Measurements from ENCODE around the gene RAPGEF6. TPM values are rescaled to one million over a fixed set of nuclear protein-coding genes. Genes with fewer than 3 reads are reported as not detected.
"Not testable (repeated sequence)": the region's sequence is repeated elsewhere in the genome, so short reads cannot be mapped to it uniquely, and the experiment has no call there.

RAPGEF6 gene, protein sequence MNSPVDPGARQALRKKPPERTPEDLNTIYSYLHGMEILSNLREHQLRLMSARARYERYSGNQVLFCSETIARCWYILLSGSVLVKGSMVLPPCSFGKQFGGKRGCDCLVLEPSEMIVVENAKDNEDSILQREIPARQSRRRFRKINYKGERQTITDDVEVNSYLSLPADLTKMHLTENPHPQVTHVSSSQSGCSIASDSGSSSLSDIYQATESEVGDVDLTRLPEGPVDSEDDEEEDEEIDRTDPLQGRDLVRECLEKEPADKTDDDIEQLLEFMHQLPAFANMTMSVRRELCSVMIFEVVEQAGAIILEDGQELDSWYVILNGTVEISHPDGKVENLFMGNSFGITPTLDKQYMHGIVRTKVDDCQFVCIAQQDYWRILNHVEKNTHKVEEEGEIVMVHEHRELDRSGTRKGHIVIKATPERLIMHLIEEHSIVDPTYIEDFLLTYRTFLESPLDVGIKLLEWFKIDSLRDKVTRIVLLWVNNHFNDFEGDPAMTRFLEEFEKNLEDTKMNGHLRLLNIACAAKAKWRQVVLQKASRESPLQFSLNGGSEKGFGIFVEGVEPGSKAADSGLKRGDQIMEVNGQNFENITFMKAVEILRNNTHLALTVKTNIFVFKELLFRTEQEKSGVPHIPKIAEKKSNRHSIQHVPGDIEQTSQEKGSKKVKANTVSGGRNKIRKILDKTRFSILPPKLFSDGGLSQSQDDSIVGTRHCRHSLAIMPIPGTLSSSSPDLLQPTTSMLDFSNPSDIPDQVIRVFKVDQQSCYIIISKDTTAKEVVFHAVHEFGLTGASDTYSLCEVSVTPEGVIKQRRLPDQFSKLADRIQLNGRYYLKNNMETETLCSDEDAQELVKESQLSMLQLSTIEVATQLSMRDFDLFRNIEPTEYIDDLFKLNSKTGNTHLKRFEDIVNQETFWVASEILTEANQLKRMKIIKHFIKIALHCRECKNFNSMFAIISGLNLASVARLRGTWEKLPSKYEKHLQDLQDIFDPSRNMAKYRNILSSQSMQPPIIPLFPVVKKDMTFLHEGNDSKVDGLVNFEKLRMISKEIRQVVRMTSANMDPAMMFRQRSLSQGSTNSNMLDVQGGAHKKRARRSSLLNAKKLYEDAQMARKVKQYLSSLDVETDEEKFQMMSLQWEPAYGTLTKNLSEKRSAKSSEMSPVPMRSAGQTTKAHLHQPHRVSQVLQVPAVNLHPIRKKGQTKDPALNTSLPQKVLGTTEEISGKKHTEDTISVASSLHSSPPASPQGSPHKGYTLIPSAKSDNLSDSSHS (N-terminal part only)
- total RNA-seq = 10 to 100 TPM; 18.9 to 19.9 TPM
- long read RNA-seq, donor 1, full-length matches to known transcripts = 1 of 1 reads
- long read RNA-seq, donor 1, partial matches to known transcripts = 0 of 1 reads
- long read RNA-seq, donor 1, other reads (novel, unspliced or antisense) = 0 of 1 reads
- long read RNA-seq, donor 2, partial matches to known transcripts = 1 of 1 reads
- long read RNA-seq, donor 2, other reads (novel, unspliced or antisense) = 0 of 1 reads

DNA sequence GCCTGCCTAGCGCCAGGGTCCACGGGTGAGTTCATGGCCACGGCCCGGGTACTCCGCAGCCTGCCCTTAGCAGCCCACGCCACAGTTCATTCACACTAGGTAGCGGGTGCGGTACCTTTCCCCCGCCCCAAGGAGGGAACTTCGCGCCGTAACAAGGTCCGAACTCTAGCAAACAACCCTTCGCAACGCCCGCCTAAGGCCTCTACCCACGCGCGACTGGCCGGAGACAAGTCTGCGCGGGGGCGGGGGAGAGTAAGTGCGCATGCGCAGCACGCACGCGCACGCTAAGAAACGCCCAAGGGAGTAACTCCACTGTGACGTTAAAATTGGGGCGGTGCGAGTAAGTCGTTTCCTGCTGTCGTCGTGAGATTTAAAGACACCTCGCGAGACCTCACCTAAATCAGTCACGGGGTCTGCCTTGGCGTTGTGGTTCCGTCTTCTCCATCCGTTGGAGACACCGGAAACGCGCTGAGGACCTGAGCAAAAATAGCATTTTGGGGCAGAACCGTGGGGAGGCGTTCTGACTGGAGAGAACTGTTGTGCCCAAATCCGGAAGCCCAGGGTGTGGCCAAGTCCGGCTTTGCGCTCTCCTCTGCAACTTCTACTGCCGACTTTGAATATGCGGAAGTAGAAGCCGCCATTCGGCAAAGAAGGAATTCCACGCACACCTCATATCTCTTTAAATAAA is at the start of gene RAPGEF6:
TSS of gene RAPGEF6 (minus strand) at position 234 of the 688 bp plus-strand sequence. CDS start at position 35, 199 bp downstream.
- DNase-seq (ENCODE audit: low spot score) = peak; percentile 99
- intact Hi-C loops (cut with DNase I) = no loop called here

DNA sequence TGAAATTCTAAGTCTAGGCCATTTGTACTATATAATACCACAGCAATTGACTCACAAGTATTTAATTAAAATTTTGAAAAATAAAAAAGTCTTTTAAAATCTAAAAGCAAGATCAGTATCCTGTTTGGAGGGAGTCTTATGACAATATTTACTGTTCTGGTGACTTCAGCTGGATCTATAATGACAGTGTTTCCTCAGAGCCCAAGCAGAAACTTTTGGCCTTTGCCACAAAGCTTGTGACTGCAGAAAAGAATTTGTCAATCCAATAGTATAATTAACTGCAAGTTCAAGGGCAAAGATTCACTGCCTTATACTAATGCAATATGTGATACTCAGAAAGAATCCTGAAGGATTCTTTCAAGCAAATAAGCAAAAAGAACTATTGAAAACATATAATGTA is 49.6 kb upstream of the RAPGEF6 start:
- intact Hi-C loops (cut with DNase I) = no loop called here

DNA sequence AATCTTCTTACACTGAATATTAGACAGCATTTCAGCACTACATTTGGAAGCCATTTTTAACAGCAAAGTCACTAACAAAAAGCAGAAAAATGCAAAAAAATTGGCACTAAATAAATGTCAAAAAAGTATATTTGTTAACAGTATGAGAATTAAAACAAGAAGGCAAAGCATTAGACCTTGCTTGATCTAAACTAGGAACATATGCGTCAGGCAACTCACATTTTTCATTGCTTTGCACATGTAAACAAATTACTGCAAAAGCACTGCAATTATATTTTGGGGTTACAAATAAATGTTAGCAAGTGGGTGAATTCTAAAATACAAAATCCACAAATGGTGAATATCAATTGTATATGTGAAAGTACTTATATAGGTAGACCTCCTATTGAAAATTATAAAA is 49.0 kb upstream of the RAPGEF6 start:
- intact Hi-C loops (cut with DNase I) = no loop called here
- DNase-seq (ENCODE audit: low spot score) = no peak

More for the DNA sequence above, 49.6 kb upstream of the RAPGEF6 start:
- no peak for DNase-seq (ENCODE audit: low spot score)

DNA sequence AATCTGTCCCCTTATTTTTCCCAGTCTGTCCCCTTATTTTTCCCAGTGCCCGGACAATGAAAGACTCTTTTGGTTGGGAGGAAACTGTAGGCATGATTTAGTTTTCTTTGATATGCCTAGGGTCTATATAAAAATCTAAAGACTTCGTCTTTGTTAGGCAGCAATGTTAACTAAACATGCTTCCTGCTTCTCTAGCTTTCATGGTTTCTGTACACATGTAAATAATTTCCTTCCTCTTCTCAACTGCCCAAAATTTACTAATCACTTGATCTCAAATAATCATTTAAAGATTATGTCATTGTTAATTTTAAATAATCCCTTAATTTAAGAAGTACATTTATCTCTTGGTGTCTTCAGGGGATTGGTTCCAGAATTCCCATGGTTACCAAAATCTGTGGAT is 47.8 kb upstream of the RAPGEF6 start:
- intact Hi-C loops (cut with DNase I) = no loop called here
- no peak for DNase-seq (ENCODE audit: low spot score)

DNA sequence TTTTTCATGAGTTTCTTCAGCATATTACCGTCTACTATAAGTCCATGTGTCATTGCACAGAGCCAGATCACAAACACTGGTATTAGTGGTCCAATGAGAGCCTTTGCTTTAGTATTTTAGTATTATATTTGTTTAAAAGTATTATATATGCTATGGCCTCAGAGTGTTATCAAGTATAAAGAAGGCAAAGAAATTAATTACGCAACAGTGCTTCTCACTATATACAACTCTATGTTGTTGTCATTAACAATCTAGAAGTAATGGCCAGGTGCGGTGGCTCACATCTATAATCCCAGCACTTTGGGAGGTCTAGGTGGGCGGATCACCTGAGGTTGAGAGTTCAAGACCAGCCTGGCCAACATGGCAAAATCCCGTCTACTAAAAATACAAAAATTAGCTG is 47.1 kb upstream of the RAPGEF6 start:
- intact Hi-C loops (cut with DNase I) = no loop called here

DNA sequence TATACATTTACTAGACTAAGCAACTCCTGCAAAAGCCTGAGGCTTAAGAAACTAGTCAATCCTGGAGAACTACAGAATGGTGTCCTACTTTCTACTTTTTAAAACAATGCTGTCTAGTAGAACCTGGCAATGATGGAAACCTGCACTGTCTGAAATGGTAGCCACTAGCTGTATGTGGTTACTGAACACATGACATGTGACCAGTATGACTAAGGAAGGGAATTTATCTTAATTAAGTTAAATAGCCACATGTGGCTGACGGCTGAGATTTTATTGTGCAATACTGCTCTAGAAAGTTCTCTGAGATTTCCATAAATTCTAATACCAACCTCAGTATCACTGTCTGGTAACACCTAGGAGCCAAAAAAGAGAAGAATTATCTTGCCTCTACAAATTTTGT is 44.9 kb upstream of the RAPGEF6 start:
- intact Hi-C loops (cut with DNase I) = no loop called here
- no peak for DNase-seq (ENCODE audit: low spot score)

More for the DNA sequence above, 47.1 kb upstream of the RAPGEF6 start:
- DNase-seq (ENCODE audit: low spot score) = no peak

DNA sequence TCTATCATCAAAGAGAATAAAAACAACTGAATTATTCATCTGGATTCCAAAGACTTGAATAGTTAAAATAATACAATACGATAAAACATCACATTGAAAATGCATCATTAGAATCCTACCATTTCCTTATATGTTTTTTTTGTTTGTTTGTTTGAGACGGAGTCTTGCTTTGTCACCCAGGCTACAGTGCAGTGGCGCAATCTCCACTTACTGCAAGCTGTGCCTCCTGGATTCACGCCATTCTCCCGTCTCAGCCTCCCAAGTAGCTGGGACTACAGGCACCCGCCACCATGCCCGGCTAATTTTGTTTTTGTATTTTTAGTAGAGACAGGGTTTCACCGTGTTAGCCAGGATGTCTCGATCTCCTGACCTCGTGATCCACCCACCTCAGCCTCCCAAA is 43.2 kb upstream of the RAPGEF6 start:
- DNase-seq (ENCODE audit: low spot score); intact Hi-C loops (cut with DNase I): not testable (repeated sequence)

DNA sequence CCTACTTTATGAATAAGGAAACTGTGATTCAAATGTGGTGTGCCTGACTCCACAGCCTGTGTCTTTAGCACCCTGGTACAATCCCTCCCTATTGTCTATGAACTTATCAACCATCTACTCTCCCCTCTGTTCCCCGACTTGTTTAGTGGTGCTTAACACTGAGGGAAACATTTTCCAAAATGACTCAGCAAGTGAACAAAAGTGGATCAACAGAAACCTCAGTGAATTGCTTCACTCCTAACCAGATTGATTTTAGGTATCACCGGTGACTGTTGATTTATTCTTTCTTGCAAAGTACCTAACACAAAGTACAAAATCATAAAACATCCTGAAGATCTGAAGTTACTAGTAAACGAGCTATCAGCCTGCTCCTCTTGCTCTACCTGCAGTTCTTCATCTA is 42.1 kb upstream of the RAPGEF6 start:
- intact Hi-C loops (cut with DNase I) = no loop called here
- no peak for DNase-seq (ENCODE audit: low spot score)

DNA sequence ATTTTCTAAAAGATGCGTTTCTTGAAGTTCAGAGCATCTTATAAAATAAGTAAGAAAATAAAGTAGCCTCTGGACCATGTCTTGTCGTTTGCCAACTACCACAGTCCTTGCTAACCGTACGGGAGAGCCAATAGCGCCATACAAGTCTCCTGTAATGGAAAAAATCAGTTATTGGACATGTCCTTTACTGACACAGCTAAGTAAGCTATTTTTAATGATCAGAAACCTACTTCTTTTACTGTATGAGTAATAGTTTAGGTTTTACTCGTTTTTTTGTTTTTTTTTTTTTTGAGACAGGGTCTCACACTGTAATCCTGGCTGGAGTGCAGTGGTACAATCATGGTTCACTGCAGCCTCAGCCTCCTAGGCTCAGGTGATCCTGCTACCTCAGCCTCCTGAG is 37.7 kb upstream of the RAPGEF6 start:
- intact Hi-C loops (cut with DNase I) = no loop called here
- no peak for DNase-seq (ENCODE audit: low spot score)

DNA sequence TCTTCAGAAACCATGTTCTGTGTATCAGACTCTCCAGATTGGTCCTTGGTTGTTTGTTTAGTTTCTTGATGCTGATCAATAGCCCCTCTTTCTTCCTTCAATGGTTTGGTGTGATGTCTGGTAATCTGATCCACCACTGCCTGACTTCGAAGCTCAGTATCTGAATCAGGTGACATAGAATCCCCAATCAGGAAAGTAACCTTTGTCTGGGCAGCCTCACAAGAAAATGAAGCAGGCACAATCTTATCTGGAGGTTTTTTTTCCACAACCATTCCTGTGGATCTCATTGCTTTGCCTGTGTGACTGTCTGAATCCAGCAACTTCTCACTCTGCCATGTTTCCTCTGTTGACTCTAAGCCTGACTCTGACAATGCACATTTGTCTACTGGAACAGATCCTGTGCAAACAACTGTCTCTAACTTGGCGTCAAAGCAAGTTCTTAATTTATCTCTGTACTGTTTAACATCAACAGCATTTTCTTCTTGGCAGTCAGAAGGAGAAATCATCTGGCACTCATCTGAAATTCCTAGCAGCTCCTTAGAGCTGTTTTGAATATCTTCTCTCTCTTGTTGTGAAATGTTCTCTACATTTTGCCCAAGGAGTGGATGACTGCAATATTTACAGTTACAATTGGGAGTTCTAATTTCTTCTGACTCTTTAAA is 37.1 kb upstream of the RAPGEF6 start:
- intact Hi-C loops (cut with DNase I) = no loop called here
- DNase-seq (ENCODE audit: low spot score) = no peak

DNA sequence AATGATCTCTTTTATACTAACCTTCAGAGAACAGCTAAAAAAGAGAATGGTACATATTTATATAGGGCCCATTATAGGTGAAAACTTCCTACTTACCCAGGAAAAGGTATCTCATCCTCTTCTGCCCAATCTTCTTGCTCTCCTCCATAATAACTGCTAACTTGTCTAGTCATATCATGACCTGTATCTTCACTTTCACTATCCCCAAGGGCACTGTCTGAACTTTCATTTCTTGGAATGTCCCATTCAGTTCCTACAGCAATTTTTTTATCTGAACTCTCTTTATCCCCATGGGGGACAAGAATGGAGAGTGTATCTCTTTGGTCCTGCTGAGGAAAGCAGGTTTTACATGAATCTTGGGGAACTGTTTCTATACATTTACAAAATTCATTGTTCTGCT is 36.4 kb upstream of the RAPGEF6 start:
- intact Hi-C loops (cut with DNase I) = no loop called here
- DNase-seq (ENCODE audit: low spot score) = no peak

DNA sequence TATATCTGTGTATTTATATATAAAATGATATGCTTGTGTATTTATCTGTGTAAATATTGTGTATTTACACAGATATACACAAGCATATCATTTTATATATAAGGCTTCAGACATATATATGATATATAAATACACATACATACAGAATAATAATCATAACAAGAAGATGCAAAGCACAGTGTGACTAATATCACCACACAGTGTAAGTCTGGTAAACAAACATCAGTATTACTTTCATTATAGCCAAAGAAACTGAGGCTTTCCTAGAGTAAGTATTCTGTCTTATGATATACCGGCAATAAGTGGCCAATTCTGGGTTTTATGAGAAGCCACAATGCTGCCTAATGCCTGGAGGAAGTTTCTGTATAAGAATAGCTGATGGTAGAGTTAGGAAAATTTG is 29.9 kb upstream of the RAPGEF6 start:
- intact Hi-C loops (cut with DNase I) = no loop called here
- DNase-seq (ENCODE audit: low spot score) = no peak

DNA sequence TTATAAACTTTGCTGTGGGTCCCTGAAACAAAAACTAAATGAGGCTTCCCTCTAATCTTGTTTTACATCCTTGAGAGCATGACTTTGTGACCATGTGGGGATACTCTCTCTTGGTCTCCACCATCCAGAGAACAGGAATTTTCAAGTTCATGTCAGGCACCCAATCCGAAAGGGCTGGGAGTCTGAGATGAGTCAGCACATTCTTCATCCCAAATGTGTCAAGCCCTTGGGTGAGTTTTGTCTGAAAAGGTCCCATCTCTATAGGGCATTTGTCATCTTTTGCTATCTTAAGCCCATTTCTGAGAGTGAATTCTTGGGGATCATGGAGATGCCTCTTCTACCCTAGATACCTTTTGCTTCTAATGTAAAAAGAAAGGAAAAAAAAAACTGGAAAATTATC is 26.9 kb upstream of the RAPGEF6 start:
- intact Hi-C loops (cut with DNase I) = no loop called here
- DNase-seq (ENCODE audit: low spot score) = no peak

DNA sequence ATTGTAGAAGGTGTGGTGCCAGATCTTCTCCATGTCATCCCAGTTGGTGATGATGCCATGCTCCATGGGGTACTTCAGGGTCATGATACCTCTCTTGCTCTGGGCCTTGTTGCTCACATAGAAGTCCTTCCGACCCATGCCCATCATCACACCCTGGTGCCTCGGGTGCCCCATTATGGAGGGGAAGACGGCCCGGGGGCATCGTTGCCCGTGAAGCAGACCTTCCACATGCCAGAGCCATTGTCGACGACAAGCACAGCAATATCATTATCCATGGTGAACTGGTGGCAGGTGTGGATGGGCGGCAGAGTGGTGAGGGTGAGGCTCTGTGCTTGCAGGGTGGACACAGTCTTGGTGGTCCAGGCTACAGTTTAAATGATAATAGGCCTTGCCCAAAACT is 24.8 kb upstream of the RAPGEF6 start:
- DNase-seq (ENCODE audit: low spot score) = no peak
- intact Hi-C loops (cut with DNase I) = loop anchor here in 1 of 2 donors (5.0 kb wide), 1 partner anchor 603 kb away; no protein-coding TSS in a partner anchor

DNA sequence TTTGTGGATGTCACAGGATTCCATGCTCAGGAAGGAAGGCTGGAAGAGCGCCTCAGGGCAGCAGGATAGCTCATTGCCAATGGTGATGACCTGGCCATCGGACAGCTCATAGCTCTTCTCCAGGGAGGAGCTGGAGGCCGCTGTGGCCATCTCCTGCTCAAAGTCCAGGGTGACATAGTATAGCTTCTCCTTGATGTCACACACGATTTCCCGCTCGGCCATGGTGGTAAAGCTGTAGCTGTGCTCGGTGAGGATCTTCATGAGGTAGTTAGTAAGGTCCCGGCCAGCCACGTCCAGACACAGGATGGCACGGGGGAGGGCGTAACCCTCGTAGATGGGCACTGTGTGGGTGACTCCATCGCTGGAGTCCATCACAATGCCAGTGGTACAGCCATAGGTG is 24.3 kb upstream of the RAPGEF6 start:
- no peak for DNase-seq (ENCODE audit: low spot score)
- intact Hi-C loops (cut with DNase I) = loop anchor here in 1 of 2 donors (5.0 kb wide), 1 partner anchor 602 kb away; no protein-coding TSS in a partner anchor

DNA sequence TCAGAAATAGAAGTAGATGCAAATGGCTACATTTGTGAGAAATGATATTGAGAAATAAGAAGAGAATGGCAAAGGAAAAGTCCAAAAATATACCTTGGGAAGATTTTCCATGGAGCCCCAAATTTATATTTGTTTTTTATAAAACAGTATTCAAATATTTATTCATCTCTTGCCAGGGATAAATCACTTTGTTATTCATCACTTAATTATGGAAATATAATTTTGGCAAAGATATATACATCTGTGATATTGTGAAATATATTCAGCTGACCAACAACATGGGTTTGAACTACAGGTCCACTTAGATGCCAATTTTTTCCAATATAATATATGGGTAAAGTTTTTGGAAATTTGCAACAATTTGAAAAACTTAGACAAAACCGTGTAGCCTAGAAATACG is 19.7 kb upstream of the RAPGEF6 start:
- intact Hi-C loops (cut with DNase I) = loop anchor here in 1 of 2 donors (5.0 kb wide), 1 partner anchor 597 kb away; no protein-coding TSS in a partner anchor
- no peak for DNase-seq (ENCODE audit: low spot score)

DNA sequence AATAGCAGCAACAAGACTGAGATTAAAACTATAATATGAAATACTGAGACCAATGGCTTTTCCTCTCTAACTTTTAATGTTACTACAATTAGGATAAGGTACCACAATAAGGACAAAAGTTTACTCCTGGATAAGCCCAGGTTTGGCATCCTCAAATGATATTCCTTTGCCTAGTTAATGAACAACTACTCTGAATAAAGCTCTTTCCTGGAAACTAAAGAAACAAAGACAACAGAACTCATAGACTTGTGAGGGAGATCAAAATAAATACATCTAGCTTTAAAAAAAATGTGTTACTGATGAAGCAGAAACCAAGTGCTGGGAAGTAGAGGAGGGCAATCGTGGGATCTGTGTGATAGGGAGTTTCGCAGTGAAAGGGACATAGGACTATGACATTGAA is 19.3 kb upstream of the RAPGEF6 start:
- intact Hi-C loops (cut with DNase I) = no loop called here
- DNase-seq (ENCODE audit: low spot score) = no peak

DNA sequence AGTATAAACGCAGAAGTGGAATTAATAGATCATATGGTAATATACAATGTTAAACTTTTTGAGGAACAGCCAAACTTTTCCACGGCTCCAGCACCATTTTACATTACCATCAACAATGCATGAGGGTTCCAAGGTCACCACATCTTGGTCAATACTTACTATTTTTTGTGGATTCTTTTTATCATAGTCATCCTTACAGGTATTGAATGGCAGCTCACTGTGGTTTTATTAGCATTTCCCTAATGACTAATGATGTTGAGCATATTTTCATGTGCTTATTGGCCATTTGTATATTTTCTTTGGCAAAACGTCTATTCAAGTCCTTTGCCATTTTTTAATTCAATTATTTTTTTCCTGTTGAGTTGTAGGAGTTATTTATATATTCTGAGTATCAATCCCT is 14.1 kb upstream of the RAPGEF6 start:
- intact Hi-C loops (cut with DNase I) = no loop called here
- no peak for DNase-seq (ENCODE audit: low spot score)
